ENCODE results near the gene SGCA. TPM values are rescaled to one million over a fixed set of nuclear protein-coding genes. Genes with fewer than 3 reads are reported as not detected.

The SGCA gene
- total and polyA plus RNA-seq, 2 of the 8 experiments (the other 6 are each of a cell fraction or from before 2014, with no cell fraction given) = 0.12 TPM; not detected in 1

DNA sequence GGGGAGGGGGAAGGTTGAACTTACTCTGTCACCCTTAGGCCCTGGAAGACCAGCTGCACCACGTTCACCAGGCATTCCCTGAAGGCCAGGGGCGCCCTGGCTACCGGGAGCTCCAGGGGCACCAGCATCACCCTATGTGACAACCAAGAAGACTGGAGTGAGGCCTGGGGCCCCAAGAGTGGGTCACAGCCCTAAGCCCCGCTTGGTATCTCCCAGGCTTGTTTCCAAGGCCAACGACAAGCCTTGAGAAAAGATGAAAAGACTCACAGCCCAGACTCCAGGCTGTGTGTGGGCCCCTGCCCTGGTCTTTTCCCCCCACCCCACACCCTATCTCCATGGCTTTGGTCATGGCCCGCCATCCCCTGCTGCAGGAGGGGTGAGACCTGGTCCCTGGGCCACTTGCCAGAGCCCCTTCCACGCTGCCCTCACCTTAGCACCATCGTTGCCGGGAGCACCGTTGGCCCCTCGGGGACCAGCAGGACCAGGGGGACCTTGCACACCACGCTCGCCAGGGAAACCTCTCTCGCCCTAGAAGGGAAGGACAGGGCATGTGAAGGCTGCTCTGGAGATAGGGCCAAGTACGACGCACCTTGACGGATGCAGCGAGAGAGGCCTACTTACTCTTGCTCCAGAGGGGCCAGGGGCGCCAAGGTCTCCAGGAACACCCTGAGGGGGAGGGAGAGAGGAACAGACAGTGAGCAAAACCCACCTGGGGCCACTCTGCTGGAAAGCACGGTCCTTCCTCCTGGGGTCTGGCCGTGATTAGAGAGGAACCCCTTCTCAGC lies 25.7 kb downstream of the SGCA start:
- no peaks in the 10 kb centered on the region for H3K79me2 ChIP-seq (ENCODE audit: control insufficient read depth in 1 of 2, insufficient read depth in 2 of 2, low read length in 2 of 2)
- POLR2A ChIA-PET (ENCODE audit: partially characterized antibody) = no interaction called here
- no peaks in the 10 kb centered on the region for H3K23me2 ChIP-seq (ENCODE audit: low read depth, low read length)
- no peaks in the 10 kb centered on the region for H3K27me3 ChIP-seq (replicated peaks in 1 of 4; ENCODE audit: control insufficient read depth in 3 of 4, extremely low read depth in 1 of 4, insufficient read depth in 3 of 4, low read length in 3 of 4)
- no peak overlapping the region for H3K18ac ChIP-seq (ENCODE audit: extremely low read depth, low read length)
- H3K4me2 ChIP-seq (ENCODE audit: insufficient read depth in 1 of 2, low read depth in 2 of 2, low read length in 2 of 2) = no peak overlapping the region
- H3K56ac ChIP-seq (replicated peaks; ENCODE audit: insufficient read length, low read depth, low read length) = no peak overlapping the region
- H2BK120ac ChIP-seq (replicated peaks; ENCODE audit: low read depth, low read length) = no peak overlapping the region
- CTCF ChIA-PET (ENCODE audit: partially characterized antibody) = interaction anchor here (0.9 to 1.7 kb wide), 7 partner anchors 9 to 106 kb away, joined by 3 to 7 read pairs (median 4); partner anchors contain the start of gene SGCA
- H3K36me3 ChIP-seq (ENCODE audit: control insufficient read depth in 2 of 4, insufficient read depth in 4 of 4, low read length in 3 of 4) = peaks cover 6 to 70% (median 43%) of the 10 kb centered on the region in 4 experiments
- H3K4me1 ChIP-seq (replicated peaks in 1 of 4; ENCODE audit: control insufficient read depth in 3 of 4, insufficient read depth in 4 of 4, low read length in 3 of 4) = no peaks in the 10 kb centered on the region
- DNase-seq (ENCODE audit: low read depth in 1 of 2, low spot score in 2 of 2) = no peak
- H3K23ac ChIP-seq (ENCODE audit: insufficient read length) = no peak overlapping the region
- H4K8ac ChIP-seq (ENCODE audit: extremely low read depth, insufficient read depth, low read length) = no peak overlapping the region
- WGBS, 2 experiments (ENCODE audit: extremely low coverage in 1 of 2, insufficient coverage in 1 of 2, insufficient read length in 1 of 2, insufficient replicate concordance in 2 of 2, low coverage in 1 of 2, low lambda C conversion rate in 2 of 2, missing lambda C conversion rate in 1 of 2) = 88% methylated on average over 18 of the region's 21 CpGs; no CpG with 5 or more reads in 1 of the 2 experiments
- no peak overlapping the region for H2BK15ac ChIP-seq (ENCODE audit: low read length)
- no peak overlapping the region for H2AK5ac ChIP-seq (ENCODE audit: low read depth, low read length)
- no peak for FAIRE-seq
- no peak overlapping the region for H3K4me3 ChIP-seq (ENCODE audit: extremely low read depth in 1 of 4, insufficient read depth in 2 of 4, low read depth in 3 of 4, low read length in 4 of 4)
- no peak overlapping the region for H2AFZ ChIP-seq (ENCODE audit: low read length)
- no peak overlapping the region for H3K4ac ChIP-seq (replicated peaks; ENCODE audit: insufficient read length, low read depth, low read length)
- H2BK20ac ChIP-seq (ENCODE audit: low read length) = no peak overlapping the region
- no peak overlapping the region for H3K14ac ChIP-seq (ENCODE audit: insufficient read length)
- H3K9me3 ChIP-seq (ENCODE audit: insufficient read depth in 2 of 2, low read depth in 1 of 2, low read length in 1 of 2) = no peaks in the 10 kb centered on the region
- H4K20me1 ChIP-seq (replicated peaks in 1 of 2; ENCODE audit: control insufficient read depth in 1 of 2, insufficient read depth in 2 of 2, low read length in 2 of 2) = peaks cover 0 to 2% of the 10 kb centered on the region in 2 experiments
- no peak overlapping the region for H4K91ac ChIP-seq (replicated peaks; ENCODE audit: insufficient read length, low read length)
- H3K9ac ChIP-seq (replicated peaks in 1 of 4; ENCODE audit: extremely low read depth in 1 of 4, low read depth in 3 of 4, low read length in 3 of 4) = no peak overlapping the region
- H2BK12ac ChIP-seq (ENCODE audit: low read depth, low read length) = no peak overlapping the region
- H3K27ac ChIP-seq (ENCODE audit: low read depth, low read length) = no peak overlapping the region
- no peak overlapping the region for H2BK5ac ChIP-seq (ENCODE audit: low read depth, low read length)
- TF ChIP-seq GTF2F1 (IDR thresholded peaks at IDR 0.05; ENCODE audit: borderline replicate concordance, low read depth, low read length) = no peak
- no peak for TF ChIP-seq RNF2 (IDR thresholded peaks at IDR 0.05; ENCODE audit: borderline replicate concordance, low read depth, low read length, missing control alignments, poor library complexity, severe bottlenecking)
- TF ChIP-seq TBP (IDR thresholded peaks at IDR 0.05; ENCODE audit: low read depth, low read length) = no peak
- no peak for TF ChIP-seq GABPA (IDR thresholded peaks at IDR 0.05; ENCODE audit: borderline replicate concordance, insufficient read depth, low read length)
- no peak for TF ChIP-seq TCF12 (IDR thresholded peaks at IDR 0.05; ENCODE audit: low read depth, low read length)
- no peak for TF ChIP-seq SP1 (IDR thresholded peaks at IDR 0.05; ENCODE audit: low read depth, low read length)
- TF ChIP-seq SIN3A (conservative IDR thresholded peaks at IDR 0.05 in 1 of 2, IDR thresholded peaks at IDR 0.05 in 1 of 2; ENCODE audit: low read depth in 1 of 2, low read length in 2 of 2) = no peak
- TF ChIP-seq, protein P1, sequence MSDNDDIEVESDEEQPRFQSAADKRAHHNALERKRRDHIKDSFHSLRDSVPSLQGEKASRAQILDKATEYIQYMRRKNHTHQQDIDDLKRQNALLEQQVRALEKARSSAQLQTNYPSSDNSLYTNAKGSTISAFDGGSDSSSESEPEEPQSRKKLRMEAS (IDR thresholded peaks at IDR 0.05) = no peak
- no peak for TF ChIP-seq EGR1 (IDR thresholded peaks at IDR 0.05; ENCODE audit: borderline replicate concordance, low read depth, low read length)
- no peak for TF ChIP-seq CHD2 (IDR thresholded peaks at IDR 0.05; ENCODE audit: low read length)
- TF ChIP-seq KDM5A (IDR thresholded peaks at IDR 0.05; ENCODE audit: low read length) = no peak
- TF ChIP-seq RBBP5 (IDR thresholded peaks at IDR 0.05; ENCODE audit: borderline replicate concordance, low read depth, low read length) = no peak
- no peak overlapping the region for H4K5ac ChIP-seq (ENCODE audit: insufficient read length, low read depth, low read length)
- H3K79me1 ChIP-seq (ENCODE audit: low read depth, low read length) = no peaks in the 10 kb centered on the region
